Small intestine (tissue), 7 donors: ENCODE data around the gene ZNRF3. TPM values are rescaled to one million over a fixed set of nuclear protein-coding genes. Genes with fewer than 3 reads are reported as not detected.
"Not testable (repeated sequence)": the region's sequence is repeated elsewhere in the genome, so short reads cannot be mapped to it uniquely, and the experiment has no call there.

ENCODE experiments used
- DNase-seq, 2 donors: peaks; one replicate each; pipeline versions ENCODE4 v3.0.0 to v3.0.0-alpha.2; 2013
- FAIRE-seq: peaks from 2 replicates; lab custom pipeline; 2012; peaks lifted over from hg19 to GRCh38; lab: Jason Lieb, UNC
- H3K27ac ChIP-seq, 3 donors: one replicate each; pipeline ENCODE4 v1.5.1; 2013; ENCODE audit warnings: low read length in 2 of 3, mild to moderate bottlenecking in 2 of 3, control low read depth in 1 of 3, inconsistent platforms in 1 of 3, low read depth in 1 of 3, moderate library complexity in 1 of 3
- H3K27me3 ChIP-seq, 3 donors: one replicate each; pipeline ENCODE4 v1.6.1; 2013; ENCODE audit warnings: low read length in 3 of 3, inconsistent platforms in 1 of 3; ENCODE audit not compliant: control insufficient read depth in 3 of 3, insufficient read depth in 3 of 3
- H3K36me3 ChIP-seq, 3 donors: one replicate each; pipeline ENCODE4 v1.6.1; 2013; ENCODE audit warnings: low read length in 3 of 3, inconsistent platforms in 1 of 3, low read depth in 1 of 3, mild to moderate bottlenecking in 1 of 3, moderate library complexity in 1 of 3; ENCODE audit not compliant: control insufficient read depth in 3 of 3, insufficient read depth in 2 of 3
- H3K4me1 ChIP-seq, 3 donors: one replicate each; pipeline ENCODE4 v1.6.1; 2013; ENCODE audit warnings: low read length in 2 of 3, inconsistent platforms in 1 of 3, low read depth in 1 of 3, mild to moderate bottlenecking in 1 of 3, moderate library complexity in 1 of 3; ENCODE audit not compliant: control insufficient read depth in 3 of 3, insufficient read depth in 2 of 3
- H3K4me3 ChIP-seq, 3 donors: one replicate each; pipeline ENCODE4 v1.5.1; 2013; ENCODE audit warnings: low read length in 3 of 3, control low read depth in 1 of 3, inconsistent platforms in 1 of 3, low read depth in 1 of 3, mild to moderate bottlenecking in 1 of 3, moderate library complexity in 1 of 3
- H3K9me3 ChIP-seq, 2 donors: one replicate each; pipeline ENCODE4 v1.6.1; 2013; ENCODE audit warnings: low read depth in 1 of 2, low read length in 1 of 2; ENCODE audit not compliant: control insufficient read depth in 2 of 2, insufficient read depth in 1 of 2
- WGBS, 3 donors: extraction: QIAGEN DNeasy Blood & Tissue Kit; methylation state at CpG; one replicate each; pipeline ENCODE4 v1.1.7; 2013; 5-methylcytosine and 5-hydroxymethylcytosine counted together
- polyA plus RNA-seq, 4 donors: library from polyadenylated mRNA; stranded (reverse) in 3 of 4; unstranded in 1 of 4; fragments of 200-250 nt in 3 of 4; fragments of 120-200 nt in 1 of 4; gene quantifications; one replicate each; pipeline versions ENCODE4 v1.2.1 to v1.2.3, GENCODE V29; 2013
- donor health status: healthy with polysubstance abuse.
- donor health status: control.
- donor health status: control.
- donor health status: Bipolar disorder and iron deficiency.
- donor health status: healthy.

The ZNRF3 gene
- polyA plus RNA-seq, 4 donors, result 0.22 to 9.1 (median 4.2) TPM

- DNase-seq (no peak), FAIRE-seq (no peak)
- Histone ChIP-seq H3K4me3 (no peak overlapping the region), H3K9me3 (no peaks in the 10 kb centered on the region), H3K27ac (no peak overlapping the region), H3K36me3 (no peaks in the 10 kb centered on the region), H3K27me3 (no peaks in the 10 kb centered on the region), H3K4me1 (no peaks in the 10 kb centered on the region)
- WGBS, 3 donors, result 84 to 88% (median 84%) methylated on average over 3 of the region's 3 CpGs
Observed at GRCh38 chr22:28874061-28874460, 9.3 kb upstream of the ZNRF3 start.

GRCh38 chr22:28874811-28875320, 8.5 kb upstream of the ZNRF3 start:
- FAIRE-seq, result no peak

GRCh38 chr22:28882545-28882877, 861 bp upstream of the ZNRF3 start:
- H3K27me3 ChIP-seq, result no peaks in the 10 kb centered on the region
- no peaks in the 10 kb centered on the region for H3K36me3 ChIP-seq
- H3K27ac ChIP-seq, result peak overlapping the region in 2 of 3 donors; percentile 48 to 68
- WGBS, 3 donors, result 3 to 7% (median 5%) methylated on average over 5 of the region's 5 CpGs
- H3K4me1 ChIP-seq, result peaks cover 0 to 24% (median 6%) of the 10 kb centered on the region in 3 donors
- H3K9me3 ChIP-seq, result no peaks in the 10 kb centered on the region
- no peak for DNase-seq
- peak overlapping the region in 2 of 3 donors; percentile 49 to 86 for H3K4me3 ChIP-seq
- FAIRE-seq, result no peak

More at GRCh38 chr22:28874811-28875320, 8.5 kb upstream of the ZNRF3 start:
- DNase-seq, result no peak
- Histone ChIP-seq H3K4me1 (no peaks in the 10 kb centered on the region), H3K27me3 (no peaks in the 10 kb centered on the region), H3K27ac (no peak overlapping the region), H3K4me3 (no peak overlapping the region), H3K36me3 (no peaks in the 10 kb centered on the region), H3K9me3 (no peaks in the 10 kb centered on the region)
- WGBS, 3 donors, result 92 to 97% (median 96%) methylated on average over 2 of the region's 2 CpGs

- DNase-seq (no peak), FAIRE-seq (no peak)
- peaks cover 0 to 24% (median 6%) of the 10 kb centered on the region in 3 donors for H3K4me1 ChIP-seq
- no peaks in the 10 kb centered on the region for H3K36me3 ChIP-seq
- H3K27ac ChIP-seq, result peak overlapping the region in 2 of 3 donors; percentile 21 to 30
- H3K27me3 ChIP-seq, result no peaks in the 10 kb centered on the region
- 0% methylated on average over 5 to 48 of the region's 48 CpGs; no CpG with 5 or more reads in 1 of the 3 donors for WGBS, 3 donors
- H3K4me3 ChIP-seq, result peak overlapping the region; percentile 30 to 77 (median 70)
- H3K9me3 ChIP-seq, result no peaks in the 10 kb centered on the region
Observed at GRCh38 chr22:28883657-28883916, 215 bp downstream of the ZNRF3 start.

- no peaks in the 10 kb centered on the region for H3K9me3 ChIP-seq
- no peak for FAIRE-seq
- no peaks in the 10 kb centered on the region for H3K27me3 ChIP-seq
- H3K27ac ChIP-seq, result peak overlapping the region in 1 of 3 donors; percentile 30
- H3K4me1 ChIP-seq, result peaks cover 0 to 24% (median 6%) of the 10 kb centered on the region in 3 donors
- peak overlapping the region; percentile 58 to 77 (median 70) for H3K4me3 ChIP-seq
- WGBS, 3 donors, result 2 to 8% (median 4%) methylated on average over 53 to 78 of the region's 78 CpGs
- DNase-seq, result peak in 1 of 2 donors; percentile 74
- H3K36me3 ChIP-seq, result no peaks in the 10 kb centered on the region
Observed at GRCh38 chr22:28883917-28884746, 760 bp downstream of the ZNRF3 start.

GRCh38 chr22:28884747-28885350, 1.5 kb downstream of the ZNRF3 start:
- Histone ChIP-seq H3K9me3 (no peaks in the 10 kb centered on the region), H3K4me1 (peaks cover 0 to 24% (median 6%) of the 10 kb centered on the region in 3 donors), H3K27ac (no peak overlapping the region), H3K36me3 (no peaks in the 10 kb centered on the region), H3K4me3 (peak overlapping the region; percentile 58 to 77 (median 70)), H3K27me3 (no peaks in the 10 kb centered on the region)
- WGBS, 3 donors, result 12 to 58% (median 42%) methylated on average over 19 of the region's 19 CpGs
- DNase-seq (peak in 1 of 2 donors; percentile 51), FAIRE-seq (no peak)

- no peak overlapping the region for H3K4me3 ChIP-seq
- H3K27ac ChIP-seq, result peak overlapping the region in 1 of 3 donors; percentile 42
- H3K4me1 ChIP-seq, result peaks cover 0 to 26% (median 6%) of the 10 kb centered on the region in 3 donors
- no peaks in the 10 kb centered on the region for H3K27me3 ChIP-seq
- WGBS, 3 donors, result 21 to 61% (median 28%) methylated on average over 3 of the region's 3 CpGs
- no peaks in the 10 kb centered on the region for H3K9me3 ChIP-seq
- FAIRE-seq (no peak), DNase-seq (peak; percentile 76 to 89)
- no peaks in the 10 kb centered on the region for H3K36me3 ChIP-seq
Observed at GRCh38 chr22:28885939-28886338, 2.6 kb downstream of the ZNRF3 start.

- H3K36me3 ChIP-seq, DNase-seq, FAIRE-seq, H3K9me3 ChIP-seq, H3K27me3 ChIP-seq, H3K4me3 ChIP-seq: not testable (repeated sequence)
- Histone ChIP-seq H3K4me1 (peaks cover 0 to 27% (median 8%) of the 10 kb centered on the region in 3 donors), H3K27ac (peak overlapping the region in 1 of 3 donors; percentile 42)
- WGBS, 3 donors, result 50 to 76% (median 58%) methylated on average over 4 of the region's 4 CpGs
Observed at GRCh38 chr22:28886679-28887078, 3.3 kb downstream of the ZNRF3 start.
